ENCODE results near the gene AIG1.
A peak's percentile ranks its signal among the peaks of the same experiment; 100 is the strongest.
"Not testable (repeated sequence)": the region's sequence is repeated elsewhere in the genome, so short reads cannot be mapped to it uniquely, and the experiment has no call there.

AIG1 gene

GRCh38 chr6:143059663-143060353, 881 bp upstream of the AIG1 start:
- DNase-seq, result peak; percentile 30

- DNase-seq, result peak; percentile 77
These were observed 309 bp upstream of the AIG1 start for GRCh38 chr6:143060354-143060805.

- no peak for DNase-seq
These were observed 1.1 kb downstream of the AIG1 start for GRCh38 chr6:143061597-143062385.

GRCh38 chr6:143062551-143062950, 1.9 kb downstream of the AIG1 start:
- DNase-seq, result no peak

- DNase-seq, result no peak
These were observed 2.9 kb downstream of the AIG1 start for GRCh38 chr6:143063631-143064030.

- no peak for DNase-seq
These were observed 3.6 kb downstream of the AIG1 start for GRCh38 chr6:143064271-143064670.

GRCh38 chr6:143064951-143065683, 4.4 kb downstream of the AIG1 start:
- DNase-seq, result no peak

GRCh38 chr6:143068001-143068400, 7.3 kb downstream of the AIG1 start:
- no peak for DNase-seq

- DNase-seq, result no peak
These were observed 13.4 kb downstream of the AIG1 start for GRCh38 chr6:143074101-143074500.

- no peak for DNase-seq
These were observed 14.1 kb downstream of the AIG1 start for GRCh38 chr6:143074670-143075318.

- DNase-seq, result no peak
These were observed 18.0 kb downstream of the AIG1 start for GRCh38 chr6:143078468-143079324.

- DNase-seq, result no peak
These were observed 18.6 kb downstream of the AIG1 start for GRCh38 chr6:143079325-143079640.

GRCh38 chr6:143082274-143082673, 21.6 kb downstream of the AIG1 start:
- DNase-seq, result not testable (repeated sequence)

GRCh38 chr6:143084019-143084418, 23.3 kb downstream of the AIG1 start:
- DNase-seq, result not testable (repeated sequence)

GRCh38 chr6:143087335-143087734, 26.6 kb downstream of the AIG1 start:
- DNase-seq, result not testable (repeated sequence)

- no peak for DNase-seq
These were observed 27.2 kb downstream of the AIG1 start for GRCh38 chr6:143087856-143088255.

- no peak for DNase-seq
These were observed 29.8 kb downstream of the AIG1 start for GRCh38 chr6:143090314-143091044.

- no peak for DNase-seq
These were observed 32.1 kb downstream of the AIG1 start for GRCh38 chr6:143092768-143093167.

GRCh38 chr6:143093290-143093689, 32.6 kb downstream of the AIG1 start:
- DNase-seq, result no peak

- DNase-seq, result no peak
These were observed 35.7 kb downstream of the AIG1 start for GRCh38 chr6:143096403-143096802.

- no peak for DNase-seq
These were observed 36.6 kb downstream of the AIG1 start for GRCh38 chr6:143097224-143097795.
